HT1080 (cell line): Measurements from ENCODE around the gene RASGEF1C. TPM values are rescaled to one million over a fixed set of nuclear protein-coding genes. Genes with fewer than 3 reads are reported as not detected.
"Not testable (repeated sequence)": the region's sequence is repeated elsewhere in the genome, so short reads cannot be mapped to it uniquely, and the experiment has no call there.

Experiments used
- DNase-seq: peaks from one replicate; pipeline ENCODE4 v3.0.0-alpha.2; 2015; ENCODE audit warnings: low read depth
- total RNA-seq: library from RNA; depleted of rRNA; stranded (reverse); fragments of >200 nt; shearing (Covaris generic); gene quantifications from 2 replicates; pipeline ENCODE4 v1.2.3, GENCODE V29; 2014

Gene RASGEF1C
- total RNA-seq, 1 experiment from 2014 or later = not detected

- no peak for DNase-seq
Observed at GRCh38 chr5:180104168-180104530, 104.9 kb downstream of the RASGEF1C start.

- DNase-seq = no peak
Observed at GRCh38 chr5:180103487-180104167, 105.4 kb downstream of the RASGEF1C start.

GRCh38 chr5:180102636-180103035 lies 106.4 kb downstream of the RASGEF1C start:
- no peak for DNase-seq

GRCh38 chr5:180101451-180102105 lies 107.4 kb downstream of the RASGEF1C start:
- DNase-seq = no peak

GRCh38 chr5:180100621-180101450 lies 108.2 kb downstream of the RASGEF1C start:
- no peak for DNase-seq

GRCh38 chr5:180099733-180100611 lies 109.0 kb downstream of the RASGEF1C start:
- no peak for DNase-seq

GRCh38 chr5:180098991-180099732 lies 109.8 kb downstream of the RASGEF1C start:
- no peak for DNase-seq

GRCh38 chr5:180098526-180098925 lies 110.5 kb downstream of the RASGEF1C start:
- DNase-seq = no peak

GRCh38 chr5:180097926-180098325 lies 111.1 kb downstream of the RASGEF1C start:
- DNase-seq = no peak

GRCh38 chr5:180097163-180097894 lies 111.7 kb downstream of the RASGEF1C start:
- DNase-seq = no peak

- DNase-seq = no peak
Observed at GRCh38 chr5:180096616-180097015, 112.4 kb downstream of the RASGEF1C start.

GRCh38 chr5:180095545-180095944 lies 113.5 kb downstream of the RASGEF1C start:
- no peak for DNase-seq

GRCh38 chr5:180093651-180094382 lies 115.2 kb downstream of the RASGEF1C start:
- DNase-seq = no peak

- DNase-seq = no peak
Observed at GRCh38 chr5:180093241-180093640, 115.8 kb downstream of the RASGEF1C start.

GRCh38 chr5:180090769-180091546 lies 118.1 kb downstream of the RASGEF1C start:
- DNase-seq = no peak

GRCh38 chr5:180090098-180090768 lies 118.8 kb downstream of the RASGEF1C start:
- DNase-seq = peak; percentile 54

GRCh38 chr5:180089628-180090027 lies 119.4 kb downstream of the RASGEF1C start:
- DNase-seq = not testable (repeated sequence)

GRCh38 chr5:180088561-180088960 lies 120.5 kb downstream of the RASGEF1C start:
- DNase-seq = no peak
